Fibroblast of the aortic adventitia (primary cell): ENCODE measurements around the gene GCC1. TPM values are rescaled to one million over a fixed set of nuclear protein-coding genes. Genes with fewer than 3 reads are reported as not detected.

ENCODE experiments used
- DNase-seq: peaks from one replicate; pipeline ENCODE4 v3.0.0-alpha.2; 2010; ENCODE audit warnings: low read depth
- H3K4me3 ChIP-seq: 2 replicates; pipeline ENCODE4 v1.5.1; 2011; ENCODE audit warnings: low read depth, mild to moderate bottlenecking, control low read depth, low read length, moderate library complexity
- total RNA-seq: library from RNA; depleted of rRNA; stranded (reverse); fragments of >200 nt; gene quantifications from 2 replicates; pipeline ENCODE4 v1.2.3, GENCODE V29; 2012; ENCODE audit warnings: low replicate concordance
- TF ChIP-seq, protein P1 (sequence below): IDR thresholded peaks from 2 replicates; pipeline ENCODE4 v1.5.1; 2011; ENCODE audit warnings: mild to moderate bottlenecking, low read length, control low read depth, inconsistent platforms; ENCODE audit not compliant: insufficient read depth

The GCC1 gene
- total RNA-seq, 1 donor, result 16.1 TPM

DNA sequence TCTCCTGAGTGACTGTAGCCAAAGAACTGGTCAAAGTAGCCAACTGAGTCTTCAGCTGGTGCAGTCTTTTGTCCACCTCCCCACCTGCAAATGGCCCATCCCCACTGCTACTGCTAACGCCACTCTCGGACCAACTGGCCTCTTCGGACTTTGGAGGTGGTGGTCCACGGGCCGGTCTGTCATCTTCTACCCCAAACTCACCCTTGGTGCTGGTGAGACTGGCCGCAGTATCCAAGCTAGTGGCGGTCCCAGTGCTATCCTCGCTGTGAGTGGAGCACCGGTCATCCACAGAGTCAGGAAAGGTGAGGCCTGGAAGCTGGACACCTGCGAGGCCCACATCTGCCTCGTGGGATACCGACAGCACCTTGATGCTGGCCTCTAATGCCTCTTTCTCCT, 750 bp downstream of the GCC1 start:
- TF ChIP-seq, protein P1, sequence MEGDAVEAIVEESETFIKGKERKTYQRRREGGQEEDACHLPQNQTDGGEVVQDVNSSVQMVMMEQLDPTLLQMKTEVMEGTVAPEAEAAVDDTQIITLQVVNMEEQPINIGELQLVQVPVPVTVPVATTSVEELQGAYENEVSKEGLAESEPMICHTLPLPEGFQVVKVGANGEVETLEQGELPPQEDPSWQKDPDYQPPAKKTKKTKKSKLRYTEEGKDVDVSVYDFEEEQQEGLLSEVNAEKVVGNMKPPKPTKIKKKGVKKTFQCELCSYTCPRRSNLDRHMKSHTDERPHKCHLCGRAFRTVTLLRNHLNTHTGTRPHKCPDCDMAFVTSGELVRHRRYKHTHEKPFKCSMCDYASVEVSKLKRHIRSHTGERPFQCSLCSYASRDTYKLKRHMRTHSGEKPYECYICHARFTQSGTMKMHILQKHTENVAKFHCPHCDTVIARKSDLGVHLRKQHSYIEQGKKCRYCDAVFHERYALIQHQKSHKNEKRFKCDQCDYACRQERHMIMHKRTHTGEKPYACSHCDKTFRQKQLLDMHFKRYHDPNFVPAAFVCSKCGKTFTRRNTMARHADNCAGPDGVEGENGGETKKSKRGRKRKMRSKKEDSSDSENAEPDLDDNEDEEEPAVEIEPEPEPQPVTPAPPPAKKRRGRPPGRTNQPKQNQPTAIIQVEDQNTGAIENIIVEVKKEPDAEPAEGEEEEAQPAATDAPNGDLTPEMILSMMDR, result no peak
- no peak for DNase-seq
- peak overlapping the region; percentile 92 for H3K4me3 ChIP-seq

DNA sequence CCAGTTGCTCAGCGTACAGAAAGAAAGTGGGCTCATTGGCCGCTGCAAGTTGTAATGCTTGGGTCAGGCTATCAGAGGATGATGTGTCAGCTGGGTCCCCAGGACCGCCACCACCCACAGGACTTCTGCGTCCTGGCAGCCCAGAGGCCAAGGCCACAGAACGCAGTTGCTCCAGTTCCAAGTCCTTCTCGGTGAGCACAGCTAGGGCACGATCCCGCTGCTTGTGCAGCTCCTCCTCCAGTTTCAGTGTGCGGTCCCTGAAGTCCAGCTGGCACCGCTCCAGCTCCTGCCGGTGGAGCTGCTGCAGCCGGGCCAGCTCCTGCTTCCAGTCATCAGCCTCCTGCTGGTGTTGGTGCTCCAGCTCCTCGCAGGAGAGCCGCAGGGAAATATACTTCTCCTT, 3.0 kb downstream of the GCC1 start:
- H3K4me3 ChIP-seq, result peak overlapping the region; percentile 10
- TF ChIP-seq, protein P1, result no peak
- peak; percentile 30 for DNase-seq

DNA sequence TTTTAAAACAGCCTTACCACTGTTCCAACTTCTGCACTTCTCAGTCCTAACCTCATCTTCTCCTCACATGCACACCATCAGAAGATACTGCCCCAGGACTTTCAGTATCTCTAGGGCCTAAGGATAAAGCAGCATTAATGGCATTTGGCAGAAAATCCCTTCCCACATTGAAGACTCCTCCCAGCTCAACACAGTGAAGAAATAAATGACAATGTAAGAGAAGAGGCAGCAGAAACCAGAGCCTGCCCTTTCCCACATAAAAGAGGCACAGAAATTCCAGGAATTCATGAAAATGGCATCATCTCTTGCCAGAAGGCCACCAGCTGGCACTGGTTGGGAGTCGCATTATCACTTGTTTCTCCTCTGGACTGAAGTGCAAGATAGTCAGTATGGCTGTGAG, 3.7 kb downstream of the GCC1 start:
- TF ChIP-seq, protein P1, result no peak
- peak; percentile 23 for DNase-seq
- no peak overlapping the region for H3K4me3 ChIP-seq

DNA sequence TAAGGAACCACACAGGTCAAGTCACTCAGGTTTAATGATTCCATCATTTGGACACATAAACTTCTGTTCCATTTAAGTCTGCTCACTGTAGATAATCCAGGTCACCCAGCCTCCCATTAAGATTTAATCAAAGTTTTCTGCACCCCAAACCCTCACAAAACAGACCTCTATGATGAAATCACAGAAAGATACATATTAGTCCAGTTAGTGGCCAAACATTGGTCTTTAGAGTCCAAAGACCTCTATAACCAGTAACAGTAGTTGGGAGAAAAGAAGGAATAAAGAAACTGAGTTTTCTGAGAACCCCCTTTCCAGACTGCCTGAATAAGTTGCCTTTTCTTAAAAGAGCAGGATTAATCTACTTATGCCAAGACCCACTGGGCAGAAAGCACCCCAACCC, 4.8 kb downstream of the GCC1 start:
- no peak for DNase-seq
- TF ChIP-seq, protein P1, result no peak
- no peak overlapping the region for H3K4me3 ChIP-seq

GRCh38 chr7:127578711-127579275, 6.6 kb downstream of the GCC1 start:
- DNase-seq, result peak; percentile 17
- TF ChIP-seq, protein P1, result no peak
- no peak overlapping the region for H3K4me3 ChIP-seq

DNA sequence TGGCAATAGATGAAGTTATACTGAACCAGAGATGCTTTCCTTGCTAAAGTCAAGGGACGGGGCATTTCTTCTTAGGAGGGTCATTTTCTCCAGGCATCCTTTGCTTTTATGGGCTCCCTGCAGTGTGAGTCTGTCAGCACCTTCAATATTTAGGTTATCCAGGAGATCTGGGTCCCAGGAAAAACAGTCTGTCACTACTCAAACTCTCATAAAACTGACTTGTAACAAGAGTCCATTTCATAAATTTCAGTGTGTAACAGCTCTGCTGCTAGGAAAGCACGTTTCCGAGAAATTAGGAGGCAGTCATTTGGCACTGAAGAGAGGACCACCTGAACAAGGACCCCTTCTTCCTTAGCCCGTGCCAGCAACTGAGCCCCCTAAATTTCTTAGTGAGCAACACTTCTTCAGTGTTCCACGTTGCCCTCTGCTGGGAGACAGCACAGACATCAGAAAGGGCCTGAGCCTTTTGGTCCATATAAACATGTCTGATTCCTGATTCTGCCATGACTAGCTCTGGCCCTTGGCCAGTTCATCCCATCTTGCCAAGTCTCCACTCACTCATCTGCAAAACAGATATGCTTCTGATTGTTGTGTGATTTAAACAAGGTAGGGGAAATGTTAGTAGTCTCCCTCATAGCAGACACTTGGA, 7.2 kb downstream of the GCC1 start:
- no peak overlapping the region for H3K4me3 ChIP-seq
- peak; percentile 58 for DNase-seq
- TF ChIP-seq, protein P1, result peak; percentile 35
